ENCODE data around the gene ARMC9.
"Not testable (repeated sequence)": the region's sequence is repeated elsewhere in the genome, so short reads cannot be mapped to it uniquely, and the experiment has no call there.

Gene ARMC9

GRCh38 chr2:231364961-231365810 lies 166.8 kb downstream of the ARMC9 start:
- no peak for DNase-seq

- no peak for DNase-seq
Observed at GRCh38 chr2:231367178-231367577, 168.7 kb downstream of the ARMC9 start.

- no peak for DNase-seq
Observed at GRCh38 chr2:231369580-231370428, 171.4 kb downstream of the ARMC9 start.

GRCh38 chr2:231370429-231370748 lies 172.0 kb downstream of the ARMC9 start:
- no peak for DNase-seq

GRCh38 chr2:231370749-231371429 lies 172.5 kb downstream of the ARMC9 start:
- no peak for DNase-seq

GRCh38 chr2:231371430-231372054 lies 173.1 kb downstream of the ARMC9 start:
- DNase-seq: no peak

GRCh38 chr2:231372326-231372725 lies 173.9 kb downstream of the ARMC9 start:
- no peak for DNase-seq

- no peak for DNase-seq
Observed at GRCh38 chr2:231373184-231373583, 174.8 kb downstream of the ARMC9 start.

GRCh38 chr2:231373786-231374349 lies 175.4 kb downstream of the ARMC9 start:
- DNase-seq: no peak

GRCh38 chr2:231374771-231375170 lies 176.3 kb downstream of the ARMC9 start:
- no peak for DNase-seq

GRCh38 chr2:231375994-231376615 lies 177.7 kb downstream of the ARMC9 start:
- DNase-seq: not testable (repeated sequence)

GRCh38 chr2:231376857-231377256 lies 178.4 kb downstream of the ARMC9 start:
- no peak for DNase-seq

GRCh38 chr2:231378026-231378722 lies 179.7 kb downstream of the ARMC9 start:
- no peak for DNase-seq

GRCh38 chr2:231379266-231380215 lies 181.1 kb downstream of the ARMC9 start:
- DNase-seq: no peak

GRCh38 chr2:231380307-231380706 lies 181.9 kb downstream of the ARMC9 start:
- no peak for DNase-seq

GRCh38 chr2:231380991-231381847 lies 182.8 kb downstream of the ARMC9 start:
- no peak for DNase-seq

- no peak for DNase-seq
Observed at GRCh38 chr2:231382116-231382515, 183.7 kb downstream of the ARMC9 start.

GRCh38 chr2:231383416-231384108 lies 185.1 kb downstream of the ARMC9 start:
- no peak for DNase-seq

GRCh38 chr2:231384109-231384435 lies 185.6 kb downstream of the ARMC9 start:
- DNase-seq: no peak
